ENCODE measurements around the gene GNAI1. TPM values are rescaled to one million over a fixed set of nuclear protein-coding genes. Genes with fewer than 3 reads are reported as not detected.

Gene GNAI1
- total RNA-seq, 2 donors from 2014 or later, result 30.2 to 40.4 TPM

DNA sequence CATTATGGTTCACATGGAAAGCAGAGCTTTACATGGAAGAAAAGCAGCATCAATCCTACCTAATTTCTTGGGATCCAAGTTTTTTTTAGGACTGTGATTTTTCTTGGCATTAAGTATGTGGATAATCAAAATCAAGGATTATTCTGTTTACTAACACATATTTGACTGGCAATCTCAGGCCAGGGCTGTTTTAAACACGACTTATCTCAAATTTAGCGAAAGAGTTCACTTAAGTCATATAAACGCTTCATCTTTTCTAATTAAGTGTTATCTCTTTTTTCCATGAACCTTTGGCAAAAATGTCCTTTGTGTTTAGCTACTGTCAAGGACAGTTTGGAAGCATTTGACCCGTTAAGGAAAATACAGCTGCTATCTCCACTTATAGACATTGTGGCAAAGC lies 92.0 kb downstream of the GNAI1 start:
- intact Hi-C loops (cut with DNase I), result no loop called here
- no peaks in the 10 kb centered on the region for H3K27me3 ChIP-seq (replicated peaks; ENCODE audit: insufficient read depth)
- H3K27ac ChIP-seq, result no peak overlapping the region
- WGBS, result 65% methylated on average over 4 of the region's 4 CpGs
- no peak overlapping the region for H3K4me3 ChIP-seq
- no peaks in the 10 kb centered on the region for H3K4me1 ChIP-seq (replicated peaks)
- H3K36me3 ChIP-seq, result no peaks in the 10 kb centered on the region
- TF ChIP-seq CTCF (IDR thresholded peaks at IDR 0.05) (no peak), POLR2A (IDR thresholded peaks at IDR 0.05) (no peak), POLR2AphosphoS5 (IDR thresholded peaks at IDR 0.05) (no peak)
- DNase-seq (ENCODE audit: low spot score), result no peak
- no peaks in the 10 kb centered on the region for H3K9me3 ChIP-seq

DNA sequence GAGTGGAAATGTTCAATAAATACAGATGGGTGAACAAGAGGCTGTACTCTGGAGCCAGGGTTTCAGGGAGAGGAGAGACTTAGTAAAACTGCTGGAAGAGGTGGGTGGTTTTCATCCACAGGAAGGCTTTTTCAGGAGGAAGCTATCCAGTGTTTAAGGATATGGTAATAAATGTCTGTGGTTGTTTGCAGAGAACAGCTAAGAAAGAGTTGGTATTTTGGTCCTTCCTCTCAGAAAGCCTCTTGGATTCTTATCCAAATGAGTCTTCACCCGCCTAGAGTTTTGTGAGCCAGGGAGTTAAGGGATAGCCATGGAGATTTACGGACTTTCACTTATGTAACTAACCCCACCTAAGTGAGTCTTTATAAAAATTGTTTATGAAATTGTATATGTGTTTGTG lies 95.7 kb downstream of the GNAI1 start:
- DNase-seq (ENCODE audit: low spot score), result no peak
- Histone ChIP-seq H3K36me3 (no peaks in the 10 kb centered on the region), H3K27ac (no peak overlapping the region), H3K4me3 (no peak overlapping the region), H3K27me3 (replicated peaks; ENCODE audit: insufficient read depth) (no peaks in the 10 kb centered on the region), H3K4me1 (replicated peaks) (no peaks in the 10 kb centered on the region), H3K9me3 (no peaks in the 10 kb centered on the region)
- TF ChIP-seq POLR2AphosphoS5 (IDR thresholded peaks at IDR 0.05) (no peak), CTCF (IDR thresholded peaks at IDR 0.05) (no peak), POLR2A (IDR thresholded peaks at IDR 0.05) (no peak)
- WGBS, result 72% methylated on average over 2 of the region's 2 CpGs
- intact Hi-C loops (cut with DNase I), result no loop called here

GRCh38 chr7:80231707-80232106 lies 97.1 kb downstream of the GNAI1 start:
- no peak overlapping the region for H3K4me3 ChIP-seq
- DNase-seq (ENCODE audit: low spot score), result no peak
- intact Hi-C loops (cut with DNase I), result no loop called here
- H3K9me3 ChIP-seq, result no peaks in the 10 kb centered on the region
- H3K27me3 ChIP-seq (replicated peaks; ENCODE audit: insufficient read depth), result no peaks in the 10 kb centered on the region
- H3K27ac ChIP-seq, result no peak overlapping the region
- H3K36me3 ChIP-seq, result no peaks in the 10 kb centered on the region
- no peaks in the 10 kb centered on the region for H3K4me1 ChIP-seq (replicated peaks)
- WGBS, result 94% methylated on average over 2 of the region's 2 CpGs
- TF ChIP-seq POLR2A (IDR thresholded peaks at IDR 0.05) (no peak), CTCF (IDR thresholded peaks at IDR 0.05) (no peak), POLR2AphosphoS5 (IDR thresholded peaks at IDR 0.05) (no peak)

GRCh38 chr7:80232979-80233724 lies 98.5 kb downstream of the GNAI1 start:
- Histone ChIP-seq H3K36me3 (no peaks in the 10 kb centered on the region), H3K9me3 (no peaks in the 10 kb centered on the region), H3K4me3 (no peak overlapping the region), H3K4me1 (replicated peaks) (no peaks in the 10 kb centered on the region), H3K27ac (no peak overlapping the region), H3K27me3 (replicated peaks; ENCODE audit: insufficient read depth) (no peaks in the 10 kb centered on the region)
- no peak for DNase-seq (ENCODE audit: low spot score)
- TF ChIP-seq POLR2A (IDR thresholded peaks at IDR 0.05), result no peak
- TF ChIP-seq CTCF (IDR thresholded peaks at IDR 0.05), result no peak
- no peak for TF ChIP-seq POLR2AphosphoS5 (IDR thresholded peaks at IDR 0.05)
- intact Hi-C loops (cut with DNase I), result no loop called here
- WGBS, result 50% methylated on average over 4 of the region's 4 CpGs

DNA sequence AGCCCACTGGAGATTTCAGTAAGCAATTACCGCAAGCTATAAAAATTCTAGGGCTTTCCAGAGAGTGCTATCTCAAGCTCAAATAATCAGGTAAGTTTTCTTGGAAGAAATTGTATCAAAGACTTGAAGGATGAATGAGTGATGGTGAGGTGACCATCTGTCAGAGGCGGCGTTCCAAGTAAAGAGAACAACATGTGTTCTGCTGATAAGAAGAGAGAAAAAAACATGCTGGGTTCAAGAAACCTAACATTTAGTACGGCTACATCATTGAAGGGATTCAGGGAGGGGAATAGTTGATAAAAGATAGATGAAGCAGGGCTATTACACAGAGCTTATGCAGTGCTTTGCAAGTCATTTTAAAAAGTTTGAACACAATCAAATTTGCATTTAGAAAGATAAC lies 100.7 kb downstream of the GNAI1 start:
- Histone ChIP-seq H3K27ac (no peak overlapping the region), H3K36me3 (no peaks in the 10 kb centered on the region), H3K27me3 (replicated peaks; ENCODE audit: insufficient read depth) (no peaks in the 10 kb centered on the region), H3K4me3 (no peak overlapping the region), H3K9me3 (no peaks in the 10 kb centered on the region), H3K4me1 (replicated peaks) (no peaks in the 10 kb centered on the region)
- TF ChIP-seq CTCF (IDR thresholded peaks at IDR 0.05) (no peak), POLR2A (IDR thresholded peaks at IDR 0.05) (no peak), POLR2AphosphoS5 (IDR thresholded peaks at IDR 0.05) (no peak)
- no peak for DNase-seq (ENCODE audit: low spot score)
- intact Hi-C loops (cut with DNase I), result no loop called here
- 95% methylated on average over 4 of the region's 4 CpGs for WGBS

Measured in prostate gland (tissue), 2 donors.